Measurements from ENCODE around the gene GATB. TPM values are rescaled to one million over a fixed set of nuclear protein-coding genes. Genes with fewer than 3 reads are reported as not detected.

GATB gene
- total and polyA plus RNA-seq, 2 donors (not counting 1 experiment from before 2014, with no cell fraction given): 11.6 to 19.2 TPM

DNA sequence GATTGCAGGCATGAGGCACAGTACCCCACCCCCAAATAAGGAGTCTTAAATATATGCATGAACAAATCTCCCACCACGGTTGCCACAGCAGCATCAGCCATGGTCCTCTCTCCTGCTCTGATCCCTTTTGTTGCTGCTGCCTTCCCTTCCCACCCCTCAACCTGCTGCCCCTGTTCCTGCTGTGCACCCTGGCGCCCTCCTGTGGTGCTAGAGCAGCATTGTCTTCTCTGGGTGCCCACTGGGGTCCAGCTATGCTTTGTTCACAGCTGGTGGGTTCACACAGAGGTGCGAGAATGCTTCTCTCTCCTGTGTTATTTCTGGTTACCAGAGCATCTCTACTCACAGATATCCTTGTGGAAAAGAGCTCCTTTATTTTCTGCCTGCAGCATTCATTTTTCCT, 116.2 kb downstream of the GATB start:
- no peaks in the 10 kb centered on the region for H3K27me3 ChIP-seq (replicated peaks in 1 of 4; ENCODE audit: control extremely low read depth in 1 of 4, control insufficient read depth in 3 of 4, insufficient read depth in 4 of 4, low read length in 3 of 4)
- no peaks in the 10 kb centered on the region for H3K9me3 ChIP-seq (ENCODE audit: control extremely low read depth in 1 of 3, control insufficient read depth in 2 of 3, insufficient read depth in 1 of 3, low read length in 2 of 3)
- Mint-ChIP-seq H3K9me3 (ENCODE audit: insufficient read depth) (no peaks in the 10 kb centered on the region), H3K4me1 (no peaks in the 10 kb centered on the region), H3K27me3 (peaks cover 8% of the 10 kb centered on the region), H3K4me3 (no peak overlapping the region), H3K27ac (no peak overlapping the region)
- H3K4me3 ChIP-seq (ENCODE audit: control extremely low read depth in 1 of 5, extremely low read depth in 1 of 5, insufficient read depth in 1 of 5, low read depth in 2 of 5, low read length in 4 of 5): no peak overlapping the region
- ATAC-seq (ENCODE audit: low read depth) (no peak), DNase-seq (no peak)
- ChIA-PET POLR2A (no interaction called here), CTCF (no interaction called here)
- no peaks in the 10 kb centered on the region for H3K36me3 ChIP-seq (replicated peaks in 1 of 2; ENCODE audit: control extremely low read depth in 1 of 2, control insufficient read depth in 1 of 2, extremely low read depth in 1 of 2, insufficient read depth in 2 of 2, low read length in 1 of 2)
- H3K4me2 ChIP-seq (replicated peaks; ENCODE audit: low read depth, low read length, poor library complexity, severe bottlenecking): no peak overlapping the region
- no peaks in the 10 kb centered on the region for H3K79me2 ChIP-seq (ENCODE audit: control insufficient read depth, insufficient read depth, low read length)
- no peaks in the 10 kb centered on the region for H4K20me1 ChIP-seq (ENCODE audit: control insufficient read depth, insufficient read depth, low read length, poor library complexity, severe bottlenecking)
- H3K4me1 ChIP-seq (ENCODE audit: control insufficient read depth in 2 of 2, insufficient read depth in 2 of 2, low read length in 2 of 2): no peaks in the 10 kb centered on the region
- intact Hi-C loops (cut with micrococcal nuclease): no loop called here
- H2AFZ ChIP-seq (ENCODE audit: insufficient read depth, low read depth, low read length, poor library complexity, severe bottlenecking): no peak overlapping the region
- H3K27ac ChIP-seq (ENCODE audit: low read length in 2 of 2): no peak overlapping the region
- H3K9ac ChIP-seq (ENCODE audit: low read length): no peak overlapping the region
- TF ChIP-seq EZH2 (IDR thresholded peaks at IDR 0.05; ENCODE audit: borderline replicate concordance, insufficient read depth, low read depth, low read length, poor library complexity, severe bottlenecking): no peak
- TF ChIP-seq, protein P1, sequence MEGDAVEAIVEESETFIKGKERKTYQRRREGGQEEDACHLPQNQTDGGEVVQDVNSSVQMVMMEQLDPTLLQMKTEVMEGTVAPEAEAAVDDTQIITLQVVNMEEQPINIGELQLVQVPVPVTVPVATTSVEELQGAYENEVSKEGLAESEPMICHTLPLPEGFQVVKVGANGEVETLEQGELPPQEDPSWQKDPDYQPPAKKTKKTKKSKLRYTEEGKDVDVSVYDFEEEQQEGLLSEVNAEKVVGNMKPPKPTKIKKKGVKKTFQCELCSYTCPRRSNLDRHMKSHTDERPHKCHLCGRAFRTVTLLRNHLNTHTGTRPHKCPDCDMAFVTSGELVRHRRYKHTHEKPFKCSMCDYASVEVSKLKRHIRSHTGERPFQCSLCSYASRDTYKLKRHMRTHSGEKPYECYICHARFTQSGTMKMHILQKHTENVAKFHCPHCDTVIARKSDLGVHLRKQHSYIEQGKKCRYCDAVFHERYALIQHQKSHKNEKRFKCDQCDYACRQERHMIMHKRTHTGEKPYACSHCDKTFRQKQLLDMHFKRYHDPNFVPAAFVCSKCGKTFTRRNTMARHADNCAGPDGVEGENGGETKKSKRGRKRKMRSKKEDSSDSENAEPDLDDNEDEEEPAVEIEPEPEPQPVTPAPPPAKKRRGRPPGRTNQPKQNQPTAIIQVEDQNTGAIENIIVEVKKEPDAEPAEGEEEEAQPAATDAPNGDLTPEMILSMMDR (IDR thresholded peaks at IDR 0.05): no peak
- 43% methylated on average over 3 of the region's 3 CpGs for WGBS (ENCODE audit: insufficient coverage)

DNA sequence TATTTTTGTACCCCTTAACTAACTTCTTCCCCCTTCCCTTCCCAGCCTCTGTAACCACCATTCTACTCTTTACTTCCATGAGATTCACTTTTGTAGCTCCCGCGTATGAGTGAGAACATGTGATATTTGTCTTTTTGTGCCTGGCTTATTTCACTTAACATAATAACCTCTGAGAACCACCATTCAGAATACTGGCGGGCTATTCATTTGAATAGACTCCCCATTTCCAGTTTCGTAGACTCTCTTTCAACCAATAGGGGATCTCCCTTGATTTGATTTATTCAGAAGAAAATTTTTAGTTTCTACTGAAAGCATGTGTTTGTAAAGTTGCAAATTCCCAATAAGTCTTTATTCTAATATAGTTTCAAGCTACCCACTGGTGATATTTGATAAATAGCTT, 117.2 kb downstream of the GATB start:
- Histone ChIP-seq H2AFZ (ENCODE audit: insufficient read depth, low read depth, low read length, poor library complexity, severe bottlenecking) (no peak overlapping the region), H3K36me3 (replicated peaks in 1 of 2; ENCODE audit: control extremely low read depth in 1 of 2, control insufficient read depth in 1 of 2, extremely low read depth in 1 of 2, insufficient read depth in 2 of 2, low read length in 1 of 2) (no peaks in the 10 kb centered on the region), H3K27me3 (replicated peaks in 1 of 4; ENCODE audit: control extremely low read depth in 1 of 4, control insufficient read depth in 3 of 4, insufficient read depth in 4 of 4, low read length in 3 of 4) (no peaks in the 10 kb centered on the region), H4K20me1 (ENCODE audit: control insufficient read depth, insufficient read depth, low read length, poor library complexity, severe bottlenecking) (no peaks in the 10 kb centered on the region), H3K27ac (ENCODE audit: low read length in 2 of 2) (no peak overlapping the region), H3K4me3 (ENCODE audit: control extremely low read depth in 1 of 5, extremely low read depth in 1 of 5, insufficient read depth in 1 of 5, low read depth in 2 of 5, low read length in 4 of 5) (no peak overlapping the region), H3K9ac (ENCODE audit: low read length) (no peak overlapping the region), H3K9me3 (ENCODE audit: control extremely low read depth in 1 of 3, control insufficient read depth in 2 of 3, insufficient read depth in 1 of 3, low read length in 2 of 3) (no peaks in the 10 kb centered on the region), H3K79me2 (ENCODE audit: control insufficient read depth, insufficient read depth, low read length) (no peaks in the 10 kb centered on the region), H3K4me1 (ENCODE audit: control insufficient read depth in 2 of 2, insufficient read depth in 2 of 2, low read length in 2 of 2) (no peaks in the 10 kb centered on the region), H3K4me2 (replicated peaks; ENCODE audit: low read depth, low read length, poor library complexity, severe bottlenecking) (no peak overlapping the region)
- H3K9me3 Mint-ChIP-seq (ENCODE audit: insufficient read depth): no peaks in the 10 kb centered on the region
- intact Hi-C loops (cut with micrococcal nuclease): no loop called here
- no peak overlapping the region for H3K27ac Mint-ChIP-seq
- ATAC-seq (ENCODE audit: low read depth) (no peak), DNase-seq (no peak)
- no peak for TF ChIP-seq EZH2 (IDR thresholded peaks at IDR 0.05; ENCODE audit: borderline replicate concordance, insufficient read depth, low read depth, low read length, poor library complexity, severe bottlenecking)
- TF ChIP-seq, protein P1 (IDR thresholded peaks at IDR 0.05): no peak
- POLR2A ChIA-PET: no interaction called here
- peaks cover 8% of the 10 kb centered on the region for H3K27me3 Mint-ChIP-seq
- WGBS (ENCODE audit: insufficient coverage): no CpG with 5 or more reads among the region's 4 CpGs
- H3K4me1 Mint-ChIP-seq: no peaks in the 10 kb centered on the region
- CTCF ChIA-PET: no interaction called here
- H3K4me3 Mint-ChIP-seq: no peak overlapping the region
